Glomerular visceral epithelial cell (primary cell): ENCODE results near the gene RECQL5.

Source experiments
- DNase-seq: peaks from one replicate; pipeline ENCODE4 v3.0.0-alpha.2; 2016; ENCODE audit errors: extremely low spot score

RECQL5 gene

GRCh38 chr17:75666959-75667790 is at the start of gene RECQL5, which contains the start of gene SAP30BP:
Gene RECQL5 (minus strand): TSS chr17:75667154. CDS start chr17:75666557, 597 bp downstream.
Gene SAP30BP (plus strand): TSS chr17:75667338. CDS start chr17:75667373, 35 bp downstream.
- DNase-seq = peak; percentile 98

- DNase-seq = no peak
Measured at GRCh38 chr17:75712446-75712845, 45.5 kb upstream of the RECQL5 start.

GRCh38 chr17:75707079-75707571 is 40.2 kb upstream of the RECQL5 start:
- peak; percentile 72 for DNase-seq

GRCh38 chr17:75706042-75706728 is 39.2 kb upstream of the RECQL5 start:
- no peak for DNase-seq

DNA sequence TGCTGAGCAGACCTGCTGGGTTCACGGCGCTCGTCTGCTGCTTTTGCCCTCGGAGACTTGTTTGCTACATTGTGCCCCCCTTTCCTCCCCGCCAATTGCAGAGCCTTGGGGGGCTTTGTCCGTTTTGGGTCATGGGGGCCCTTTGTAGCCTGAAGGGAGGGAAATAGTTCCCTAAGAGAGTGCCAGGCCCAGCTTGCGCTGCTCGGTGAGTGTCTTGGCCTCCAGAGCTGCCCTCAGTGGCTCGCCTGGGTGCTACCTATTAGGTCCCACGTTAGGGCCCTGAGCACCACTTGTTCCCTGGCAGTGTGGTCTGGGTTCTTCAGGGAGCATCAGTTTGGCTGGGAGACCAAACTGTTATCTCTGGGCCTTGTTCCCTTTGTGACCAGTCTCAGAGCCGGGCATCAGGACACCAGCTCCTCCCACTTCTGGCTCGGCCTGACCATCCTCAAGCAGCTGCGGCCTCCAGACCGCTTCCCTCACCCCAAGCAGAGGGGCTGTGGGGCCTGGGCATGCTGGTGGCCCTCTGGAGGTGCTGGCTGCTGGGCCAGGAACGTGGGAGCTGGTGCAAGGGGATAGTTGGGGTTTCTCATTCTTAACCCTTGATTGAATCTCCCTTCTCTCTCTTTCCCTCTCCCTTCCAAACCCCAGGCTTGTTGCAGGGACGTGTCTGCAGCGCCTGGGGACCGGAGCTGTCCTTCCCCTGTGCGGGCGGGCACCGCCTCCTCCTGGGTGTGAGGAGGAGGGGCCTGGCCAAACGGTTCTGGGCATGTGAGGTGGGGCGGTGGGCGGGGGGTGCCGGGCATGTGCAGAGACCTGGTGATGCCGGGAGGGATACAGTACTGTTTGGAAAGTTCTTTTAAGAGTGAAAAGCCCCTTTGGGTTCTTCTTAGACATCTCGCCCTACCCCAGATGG is 38.3 kb upstream of the RECQL5 start:
- DNase-seq = no peak

- DNase-seq = no peak
Measured at GRCh38 chr17:75703591-75703990, 36.6 kb upstream of the RECQL5 start.

GRCh38 chr17:75703191-75703590 is 36.2 kb upstream of the RECQL5 start:
- no peak for DNase-seq

DNA sequence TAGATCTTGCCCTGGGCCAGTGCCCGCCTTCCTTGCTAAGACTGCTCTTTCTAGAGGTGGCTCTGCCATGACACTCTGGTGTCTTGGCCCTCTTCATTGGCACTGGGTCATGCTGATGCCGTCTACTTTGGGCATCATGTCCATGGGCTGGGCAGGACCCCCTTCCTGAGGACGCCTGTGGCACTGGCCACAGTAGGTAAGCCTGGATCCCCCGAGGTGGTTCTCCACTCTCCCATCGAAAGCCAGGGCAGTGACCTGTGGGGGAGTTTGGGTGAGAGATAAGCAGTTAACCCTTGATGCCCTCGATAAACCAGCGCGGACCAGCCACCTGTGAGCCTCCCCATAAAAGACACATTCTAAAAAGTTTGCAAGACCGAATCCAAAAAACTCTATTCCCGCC is 34.3 kb upstream of the RECQL5 start:
- no peak for DNase-seq

GRCh38 chr17:75698659-75699058 is 31.7 kb upstream of the RECQL5 start:
- peak; percentile 51 for DNase-seq

- DNase-seq = no peak
Measured at GRCh38 chr17:75697651-75698291, 30.8 kb upstream of the RECQL5 start.

- DNase-seq = no peak
Measured at GRCh38 chr17:75695830-75696271, 28.9 kb upstream of the RECQL5 start.

DNA sequence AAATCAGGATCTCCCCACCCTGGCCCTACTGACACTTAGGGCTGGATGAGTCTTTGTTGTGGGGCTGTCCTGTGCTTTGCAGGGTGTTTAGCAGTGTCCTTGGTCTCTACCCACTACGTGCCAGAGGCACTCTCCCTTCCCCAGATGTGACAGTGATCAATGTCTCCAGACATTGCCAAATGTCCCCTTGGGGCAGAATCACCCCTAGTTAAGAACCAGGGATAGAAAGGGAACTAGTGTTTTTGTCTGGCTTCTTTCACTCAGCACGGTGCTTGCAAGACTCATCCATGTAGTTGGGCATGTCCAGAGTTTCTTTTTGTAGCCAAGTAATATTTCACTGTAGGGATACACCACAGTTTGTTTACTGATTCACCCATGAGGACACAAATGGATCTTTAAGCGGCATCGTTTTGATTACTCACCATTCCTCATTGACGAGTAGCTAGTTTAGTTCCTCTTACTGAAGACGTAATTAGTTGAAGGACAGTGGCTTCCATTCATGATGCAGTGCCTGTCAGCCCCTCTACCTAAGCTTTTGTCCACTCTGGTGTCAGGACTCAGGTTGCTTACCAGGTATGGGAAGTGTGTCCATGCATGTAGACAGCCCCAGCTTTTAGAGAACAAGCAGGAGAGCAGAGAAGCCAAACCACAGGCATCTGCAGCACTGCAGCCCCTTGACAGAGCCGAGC is 28.3 kb upstream of the RECQL5 start:
- DNase-seq = no peak

DNA sequence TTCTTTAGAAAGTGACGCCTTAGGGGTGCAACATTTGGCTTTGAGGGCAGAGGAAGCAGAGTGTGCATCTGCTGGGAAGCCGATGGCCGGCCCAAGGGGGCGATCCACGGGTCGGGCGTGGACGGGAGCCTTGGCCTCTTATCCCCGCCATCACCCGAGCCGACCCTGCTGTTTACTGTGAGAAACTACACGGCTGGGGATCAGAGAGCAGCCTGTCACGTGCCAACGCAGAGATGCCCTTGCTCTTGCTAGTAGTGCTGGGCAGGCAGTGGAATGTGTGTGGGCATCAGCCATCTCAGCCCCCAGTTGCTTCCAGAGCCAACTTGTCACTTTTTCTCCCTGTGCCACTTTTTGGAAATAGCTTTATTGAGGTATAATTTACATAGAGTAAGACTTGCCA is 27.6 kb upstream of the RECQL5 start:
- DNase-seq = no peak

DNA sequence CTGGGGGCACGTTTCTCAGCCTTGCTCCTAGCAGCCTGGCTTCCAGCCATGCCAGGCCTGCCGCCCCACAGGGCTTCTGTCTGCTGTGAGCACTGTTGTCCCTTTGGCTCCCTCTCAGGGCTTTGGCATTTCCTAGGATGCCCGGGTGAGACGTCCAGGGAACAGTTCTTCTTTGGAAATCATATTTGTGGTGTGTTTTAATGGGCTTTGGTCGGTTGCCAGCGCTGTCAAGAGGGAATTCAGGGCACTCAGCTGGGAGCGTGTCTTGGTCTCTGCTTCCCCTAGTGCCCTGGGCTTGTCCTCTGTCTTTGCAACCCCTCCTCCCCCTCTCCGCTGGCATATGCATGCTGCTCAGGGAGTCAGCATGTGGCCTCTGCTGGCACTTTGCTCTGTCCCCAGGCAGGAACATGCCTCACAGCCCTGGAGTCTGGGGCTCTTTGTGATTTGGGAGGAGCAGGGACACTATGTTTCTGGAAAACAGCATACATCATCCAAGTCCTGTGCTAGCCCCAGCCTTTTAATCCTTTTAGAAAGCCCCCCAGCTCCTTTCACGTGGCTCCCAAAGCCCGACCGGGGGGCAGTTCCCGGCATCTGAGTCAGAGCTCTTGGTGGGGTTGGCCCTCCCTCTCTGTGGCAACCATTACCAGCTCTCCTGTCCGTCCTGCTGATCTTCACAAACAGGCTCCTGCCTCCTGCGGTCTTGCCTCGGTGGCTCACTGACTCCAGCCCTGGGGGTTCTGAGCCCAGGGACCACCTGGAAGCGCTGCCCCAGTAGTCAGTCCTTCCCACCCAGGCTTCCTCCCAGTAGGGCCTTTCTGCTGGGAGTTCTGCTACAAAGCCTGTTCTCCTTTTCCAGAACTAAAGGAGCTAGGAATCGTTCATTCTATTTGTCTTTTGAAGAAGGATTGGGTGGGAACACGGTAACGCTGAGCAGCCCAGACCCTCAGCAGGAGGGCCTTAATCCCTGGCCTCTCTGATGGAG is 26.8 kb upstream of the RECQL5 start:
- DNase-seq = peak; percentile 99

GRCh38 chr17:75692976-75693375 is 26.0 kb upstream of the RECQL5 start:
- no peak for DNase-seq

GRCh38 chr17:75691801-75692626 is 25.1 kb upstream of the RECQL5 start:
- no peak for DNase-seq

- peak; percentile 93 for DNase-seq
Measured at GRCh38 chr17:75691371-75691791, 24.4 kb upstream of the RECQL5 start.

GRCh38 chr17:75689441-75689873 is 22.5 kb upstream of the RECQL5 start:
- no peak for DNase-seq
